ENCODE measurements around the gene PIP5K1B. TPM values are rescaled to one million over a fixed set of nuclear protein-coding genes. Genes with fewer than 3 reads are reported as not detected.

Gene PIP5K1B
- total and polyA plus RNA-seq, 2 donors (not counting 3 experiments of a cell fraction or from before 2014, with no cell fraction given): 0.27 TPM; not detected in 1

GRCh38 chr9:69044240-69045219, 339.5 kb downstream of the PIP5K1B start:
- Histone ChIP-seq H3K27me3 (ENCODE audit: control insufficient read depth in 2 of 2, insufficient read depth in 2 of 2, low read length in 2 of 2) (no peaks in the 10 kb centered on the region), H3K4me2 (ENCODE audit: insufficient read depth, low read length) (no peak overlapping the region), H3K4me3 (replicated peaks in 1 of 3; ENCODE audit: insufficient read depth in 1 of 3, low read depth in 1 of 3, low read length in 3 of 3) (no peak overlapping the region), H3K4me1 (ENCODE audit: control insufficient read depth, extremely low read depth, insufficient read depth, low read length) (peaks cover 6% of the 10 kb centered on the region), H4K20me1 (replicated peaks; ENCODE audit: control insufficient read depth, extremely low read depth, insufficient read depth, low read length) (no peaks in the 10 kb centered on the region), H3K9me1 (replicated peaks; ENCODE audit: control insufficient read depth, extremely low read depth, insufficient read depth, low read length) (no peaks in the 10 kb centered on the region), H3K27ac (ENCODE audit: insufficient read depth, low read depth, low read length) (no peak overlapping the region), H2AFZ (ENCODE audit: low read depth, low read length) (no peak overlapping the region), H3K79me2 (ENCODE audit: control insufficient read depth, insufficient read depth, low read length) (peaks cover 19% of the 10 kb centered on the region), H3K9me3 (replicated peaks; ENCODE audit: control insufficient read depth, insufficient read depth, low read length) (no peaks in the 10 kb centered on the region), H3K9ac (replicated peaks; ENCODE audit: extremely low read depth, insufficient read depth, low read length) (no peak overlapping the region), H3K36me3 (ENCODE audit: control insufficient read depth in 2 of 2, extremely low read depth in 1 of 2, insufficient read depth in 2 of 2, low read length in 2 of 2) (peaks cover 0 to 6% of the 10 kb centered on the region in 2 experiments)
- intact Hi-C loops (cut with micrococcal nuclease) (loop anchor here (1.0 kb wide), 1 partner anchor 8 kb away; no protein-coding TSS in a partner anchor), dilution Hi-C loops (cut with MboI; ENCODE audit: extremely low pct_ligation_motif_present, low sequenced_read_pairs) (no loop called here)
- DNase-seq (ENCODE audit: low read depth, low spot score) (peak; percentile 34), FAIRE-seq (peak; percentile 47)
- BruUV-seq (replicated peaks): no TSS peak
- POLR2A ChIA-PET: no interaction called here
- TF ChIP-seq MYC (IDR thresholded peaks at IDR 0.05; ENCODE audit: low read depth, low read length) (no peak), JUN (IDR thresholded peaks at IDR 0.05; ENCODE audit: borderline replicate concordance, insufficient read depth, insufficient read length, low read depth) (no peak)
- CTCF ChIA-PET: interaction anchor here (0.7 to 1.7 kb wide), 6 partner anchors 9 to 179 kb away, joined by 3 to 4 read pairs (median 4); partner anchors contain the start of gene FXN

GRCh38 chr9:69045821-69046220, 340.8 kb downstream of the PIP5K1B start:
- H3K4me2 ChIP-seq (ENCODE audit: insufficient read depth, low read length): no peak overlapping the region
- peaks cover 6% of the 10 kb centered on the region for H3K4me1 ChIP-seq (ENCODE audit: control insufficient read depth, extremely low read depth, insufficient read depth, low read length)
- H3K9me3 ChIP-seq (replicated peaks; ENCODE audit: control insufficient read depth, insufficient read depth, low read length): no peaks in the 10 kb centered on the region
- ChIA-PET POLR2A (no interaction called here), CTCF (interaction anchor here (0.9 to 2.0 kb wide), 6 partner anchors 8 to 177 kb away, joined by 3 to 7 read pairs (median 4); partner anchors contain the start of gene FXN)
- peaks cover 12% of the 10 kb centered on the region for H3K79me2 ChIP-seq (ENCODE audit: control insufficient read depth, insufficient read depth, low read length)
- TF ChIP-seq MYC (IDR thresholded peaks at IDR 0.05; ENCODE audit: low read depth, low read length): no peak
- no peak for TF ChIP-seq POLR2A (IDR thresholded peaks at IDR 0.05; ENCODE audit: low read depth, low read length)
- TF ChIP-seq GATA2 (IDR thresholded peaks at IDR 0.05; ENCODE audit: insufficient read depth, insufficient read length, low read depth, low read length): no peak
- TF ChIP-seq CTCF (IDR thresholded peaks at IDR 0.05; ENCODE audit: extremely low read depth in 1 of 2, insufficient read depth in 1 of 2, low read depth in 1 of 2, low read length in 2 of 2): no peak
- TF ChIP-seq FOS (IDR thresholded peaks at IDR 0.05; ENCODE audit: borderline replicate concordance, insufficient read depth, low read length): no peak
- no peak for TF ChIP-seq EZH2 (IDR thresholded peaks at IDR 0.05; ENCODE audit: borderline replicate concordance, low read depth, low read length, severe bottlenecking)
- no peak for TF ChIP-seq MAX (IDR thresholded peaks at IDR 0.05; ENCODE audit: insufficient read depth, insufficient read length)
- TF ChIP-seq JUN (IDR thresholded peaks at IDR 0.05; ENCODE audit: borderline replicate concordance, insufficient read depth, insufficient read length, low read depth): no peak
- no peak for TF ChIP-seq POLR2AphosphoS5 (IDR thresholded peaks at IDR 0.05; ENCODE audit: insufficient read depth, low read depth, low read length)
- H3K9me1 ChIP-seq (replicated peaks; ENCODE audit: control insufficient read depth, extremely low read depth, insufficient read depth, low read length): no peaks in the 10 kb centered on the region
- peaks cover 0 to 6% of the 10 kb centered on the region in 2 experiments for H3K36me3 ChIP-seq (ENCODE audit: control insufficient read depth in 2 of 2, extremely low read depth in 1 of 2, insufficient read depth in 2 of 2, low read length in 2 of 2)
- H3K9ac ChIP-seq (replicated peaks; ENCODE audit: extremely low read depth, insufficient read depth, low read length): no peak overlapping the region
- dilution Hi-C loops (cut with MboI; ENCODE audit: extremely low pct_ligation_motif_present, low sequenced_read_pairs) (no loop called here), intact Hi-C loops (cut with micrococcal nuclease) (no loop called here)
- H2AFZ ChIP-seq (ENCODE audit: low read depth, low read length): no peak overlapping the region
- no TSS peak for BruUV-seq (replicated peaks)
- no peak overlapping the region for H3K27ac ChIP-seq (ENCODE audit: insufficient read depth, low read depth, low read length)
- H4K20me1 ChIP-seq (replicated peaks; ENCODE audit: control insufficient read depth, extremely low read depth, insufficient read depth, low read length): no peaks in the 10 kb centered on the region
- DNase-seq (ENCODE audit: low read depth, low spot score) (no peak), FAIRE-seq (no peak)
- no peaks in the 10 kb centered on the region for H3K27me3 ChIP-seq (ENCODE audit: control insufficient read depth in 2 of 2, insufficient read depth in 2 of 2, low read length in 2 of 2)
- H3K4me3 ChIP-seq (replicated peaks in 1 of 3; ENCODE audit: insufficient read depth in 1 of 3, low read depth in 1 of 3, low read length in 3 of 3): no peak overlapping the region
